ENCODE measurements around the gene JAGN1.
"Not testable (repeated sequence)": the region's sequence is repeated elsewhere in the genome, so short reads cannot be mapped to it uniquely, and the experiment has no call there.

Gene JAGN1

DNA sequence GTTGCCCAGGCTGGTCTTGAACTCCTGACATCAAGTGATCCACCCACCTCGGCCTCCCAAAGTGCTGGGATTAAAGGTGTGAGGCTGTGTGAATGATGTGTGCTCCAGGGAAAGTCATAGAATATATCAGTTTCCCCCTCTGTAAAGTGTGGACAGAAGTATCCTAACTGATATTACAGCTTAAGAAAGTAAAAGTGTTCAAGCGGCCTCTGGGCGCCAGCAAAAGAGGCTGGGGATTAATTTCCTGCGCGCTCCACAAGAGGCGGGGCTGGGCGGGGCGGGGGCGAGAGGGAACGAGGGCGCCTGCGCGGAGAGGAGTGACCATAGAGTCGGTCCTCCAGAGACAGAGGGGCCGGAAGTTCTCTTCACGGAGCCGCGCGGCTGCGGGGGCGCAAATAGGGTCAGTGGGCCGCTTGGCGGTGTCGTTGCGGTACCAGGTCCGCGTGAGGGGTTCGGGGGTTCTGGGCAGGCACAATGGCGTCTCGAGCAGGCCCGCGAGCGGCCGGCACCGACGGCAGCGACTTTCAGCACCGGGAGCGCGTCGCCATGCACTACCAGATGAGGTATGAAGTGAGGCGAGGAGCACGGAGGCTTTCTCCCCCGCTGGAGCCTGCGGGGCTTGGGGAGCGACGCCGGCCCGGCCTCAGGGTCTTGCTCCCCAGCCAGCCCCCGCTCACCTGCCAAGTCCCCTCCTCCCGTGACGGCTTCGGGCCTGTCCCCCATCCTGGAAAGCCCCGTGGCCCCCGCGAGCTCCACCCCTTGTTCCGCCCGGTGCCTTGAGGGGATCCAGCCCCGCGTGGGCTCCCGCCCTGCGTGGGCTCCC, at the start of gene JAGN1:
Gene JAGN1 (plus strand): TSS at position 362 of the 823 bp plus-strand sequence. CDS start 113 bp downstream, at position 475.
- peak; percentile 91 to 93 for DNase-seq

DNA sequence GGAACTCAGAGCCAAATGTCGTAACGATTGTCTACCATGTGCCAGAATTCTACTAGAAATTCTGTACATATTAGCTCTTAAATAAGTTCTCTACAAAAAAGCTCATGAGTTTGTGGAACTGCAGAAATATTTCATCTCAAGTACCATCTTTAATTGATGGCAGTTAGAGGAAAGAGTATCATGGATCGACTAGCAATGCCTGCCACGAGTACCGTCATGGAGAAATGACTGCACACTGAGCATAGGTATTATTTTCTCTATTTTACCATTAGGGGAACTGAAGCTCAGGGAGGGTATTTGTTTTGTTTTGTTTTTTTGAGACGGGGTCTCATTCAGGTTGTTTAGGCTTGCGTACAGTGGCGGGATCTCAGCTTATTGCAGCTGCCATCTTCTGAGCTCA, 49.4 kb upstream of the JAGN1 start:
- no peak for DNase-seq

- peak; percentile 94 to 95 for DNase-seq
These were observed 46.5 kb upstream of the JAGN1 start, which contains the start of gene RPUSD3 for GRCh38 chr3:9843715-9844438. TSS of gene RPUSD3 (minus strand) at chr3:9844008. CDS start at chr3:9843990, 18 bp downstream.

GRCh38 chr3:9846231-9846630, 44.2 kb upstream of the JAGN1 start:
- DNase-seq = no peak

GRCh38 chr3:9846931-9847488, 43.4 kb upstream of the JAGN1 start:
- no peak for DNase-seq

DNA sequence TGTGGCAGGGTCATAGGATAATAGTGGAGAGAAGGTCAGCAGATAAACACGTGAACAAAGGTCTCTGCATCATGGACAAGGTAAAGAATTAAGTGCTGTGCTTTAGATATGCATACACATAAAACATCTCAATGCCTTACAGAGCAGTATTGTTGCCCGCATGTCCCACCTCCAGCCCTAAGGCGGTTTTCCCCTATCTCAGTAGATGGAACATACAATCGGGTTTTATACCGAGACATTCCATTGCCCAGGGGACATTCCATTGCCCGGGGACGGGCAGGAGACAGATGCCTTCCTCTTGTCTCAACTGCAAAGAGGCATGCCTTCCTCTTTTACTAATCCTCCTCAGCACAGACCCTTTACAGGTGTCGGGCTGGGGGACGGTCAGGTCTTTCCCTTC, 42.5 kb upstream of the JAGN1 start:
- DNase-seq = not testable (repeated sequence)

DNA sequence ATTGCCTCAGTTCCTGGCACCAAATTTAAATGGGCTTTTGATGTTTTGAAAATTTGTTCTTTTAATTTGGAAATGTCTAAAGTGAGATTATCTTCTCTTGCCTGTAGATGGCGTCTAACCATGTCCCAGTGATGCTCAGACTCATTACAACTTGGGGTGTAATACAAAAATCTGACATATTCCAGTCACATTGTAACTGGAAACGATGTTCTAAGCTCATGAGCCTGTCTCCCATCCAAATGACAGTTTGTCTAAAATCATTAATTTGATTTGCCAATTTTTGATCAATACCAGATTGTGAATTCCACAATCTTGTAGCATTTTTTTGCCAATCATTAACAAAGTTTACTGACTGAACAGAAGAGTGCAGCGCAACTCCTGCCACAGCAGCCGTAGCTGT, 41.5 kb upstream of the JAGN1 start:
- not testable (repeated sequence) for DNase-seq

DNA sequence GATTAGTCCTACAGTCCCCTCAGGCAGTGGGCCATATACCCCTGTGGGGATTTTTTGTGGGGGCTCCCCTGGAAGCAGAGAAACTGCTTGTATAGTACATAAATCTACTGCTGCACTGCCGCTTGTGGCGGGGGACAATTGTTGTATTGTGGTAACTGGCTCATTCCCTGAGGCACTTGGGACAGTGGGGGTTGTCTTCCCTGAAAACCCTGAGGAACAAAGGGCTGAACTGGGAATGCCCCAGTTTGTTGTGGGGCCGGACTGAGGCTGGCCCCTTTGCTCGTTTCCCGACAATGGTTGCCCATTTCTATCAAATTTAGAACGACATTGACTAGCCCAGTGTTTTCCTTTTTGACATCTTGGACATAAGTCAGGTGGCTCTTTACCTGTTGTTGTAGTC, 39.0 kb upstream of the JAGN1 start:
- not testable (repeated sequence) for DNase-seq

GRCh38 chr3:9851926-9852325, 38.5 kb upstream of the JAGN1 start:
- not testable (repeated sequence) for DNase-seq

DNA sequence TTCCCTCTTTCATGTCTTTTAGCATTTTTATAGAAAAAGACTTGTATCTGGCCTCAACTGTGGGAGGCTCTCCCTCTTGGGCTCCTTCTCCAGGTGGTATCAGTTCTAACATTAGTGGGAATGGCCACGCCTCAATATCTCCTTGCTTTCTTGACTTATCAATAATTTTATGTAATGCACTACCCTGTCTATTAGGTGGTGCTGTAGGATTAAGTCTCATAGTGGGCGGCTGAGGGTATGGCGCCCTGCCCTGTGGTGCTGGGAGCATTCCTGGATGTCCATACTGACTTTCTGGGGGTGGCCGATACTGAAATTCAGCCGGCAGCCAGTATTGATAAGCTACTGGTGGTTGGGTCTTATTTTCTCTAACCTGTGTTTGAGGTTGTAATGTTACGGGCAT, 37.9 kb upstream of the JAGN1 start:
- no peak for DNase-seq

GRCh38 chr3:9854291-9854940, 36.0 kb upstream of the JAGN1 start:
- not testable (repeated sequence) for DNase-seq

- no peak for DNase-seq
These were observed 34.8 kb upstream of the JAGN1 start for GRCh38 chr3:9855594-9855993.

DNA sequence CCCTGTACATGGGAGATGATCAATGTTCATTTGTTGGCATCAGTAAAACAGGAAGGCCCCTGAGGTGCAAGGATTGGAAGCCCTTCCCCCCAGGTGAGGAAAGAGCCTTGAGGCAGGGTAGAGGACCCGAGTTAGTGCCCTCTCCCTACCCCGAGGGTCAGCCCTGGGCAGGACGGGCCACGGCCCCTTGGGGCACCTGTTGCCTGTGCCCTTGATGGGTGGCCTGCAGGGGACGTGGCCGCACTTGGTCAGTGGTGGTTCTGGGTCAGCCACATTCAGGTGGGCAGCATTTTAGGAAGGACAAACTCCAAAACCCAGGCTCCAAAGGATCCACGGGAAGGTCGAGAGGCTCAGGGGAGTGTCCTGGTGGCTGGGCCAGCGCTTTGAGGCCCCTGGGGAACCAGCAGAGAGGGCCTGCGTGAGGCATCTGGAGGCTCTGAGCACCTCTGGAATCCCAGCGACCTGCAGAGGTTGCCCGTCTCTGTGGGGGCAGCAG, 30.8 kb upstream of the JAGN1 start:
- no peak for DNase-seq

GRCh38 chr3:9861201-9861600, 29.2 kb upstream of the JAGN1 start:
- DNase-seq = no peak

- DNase-seq = no peak
These were observed 28.7 kb upstream of the JAGN1 start for GRCh38 chr3:9861626-9862130.

DNA sequence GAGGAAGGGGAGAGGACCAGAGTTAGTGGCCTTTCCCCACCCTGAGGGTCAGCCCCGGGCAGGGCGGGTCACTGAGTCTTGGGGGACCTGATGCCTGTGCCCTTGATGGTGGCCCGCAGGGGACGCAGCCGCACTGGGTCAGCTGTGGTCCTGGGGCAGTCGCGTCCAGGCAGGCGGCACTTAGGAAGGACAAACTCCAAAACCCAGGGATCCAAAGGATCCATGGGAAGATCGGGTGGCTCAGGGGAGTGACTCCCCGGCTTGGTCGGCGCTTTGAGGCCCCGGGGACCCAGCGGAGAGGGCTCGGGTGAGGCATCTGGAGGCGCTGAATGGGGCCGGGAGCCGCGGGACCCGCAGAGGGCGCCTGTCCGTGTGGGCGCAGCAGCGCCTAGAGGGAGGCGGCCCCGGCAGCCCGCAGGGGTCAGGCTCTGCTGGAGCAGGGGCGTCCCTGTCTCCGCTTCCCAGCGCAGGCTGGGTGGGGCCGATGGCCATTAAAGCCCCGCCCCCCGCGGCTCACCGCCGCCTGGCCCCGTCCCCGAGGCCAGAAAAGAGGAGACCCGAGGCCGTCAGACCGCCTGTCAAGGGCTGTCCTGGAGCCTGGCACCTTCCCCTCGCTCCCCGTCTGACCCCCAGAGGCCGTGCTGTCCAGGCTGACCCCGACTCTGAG, 27.9 kb upstream of the JAGN1 start:
- peak in 1 of 2 experiments; percentile 22 for DNase-seq

DNA sequence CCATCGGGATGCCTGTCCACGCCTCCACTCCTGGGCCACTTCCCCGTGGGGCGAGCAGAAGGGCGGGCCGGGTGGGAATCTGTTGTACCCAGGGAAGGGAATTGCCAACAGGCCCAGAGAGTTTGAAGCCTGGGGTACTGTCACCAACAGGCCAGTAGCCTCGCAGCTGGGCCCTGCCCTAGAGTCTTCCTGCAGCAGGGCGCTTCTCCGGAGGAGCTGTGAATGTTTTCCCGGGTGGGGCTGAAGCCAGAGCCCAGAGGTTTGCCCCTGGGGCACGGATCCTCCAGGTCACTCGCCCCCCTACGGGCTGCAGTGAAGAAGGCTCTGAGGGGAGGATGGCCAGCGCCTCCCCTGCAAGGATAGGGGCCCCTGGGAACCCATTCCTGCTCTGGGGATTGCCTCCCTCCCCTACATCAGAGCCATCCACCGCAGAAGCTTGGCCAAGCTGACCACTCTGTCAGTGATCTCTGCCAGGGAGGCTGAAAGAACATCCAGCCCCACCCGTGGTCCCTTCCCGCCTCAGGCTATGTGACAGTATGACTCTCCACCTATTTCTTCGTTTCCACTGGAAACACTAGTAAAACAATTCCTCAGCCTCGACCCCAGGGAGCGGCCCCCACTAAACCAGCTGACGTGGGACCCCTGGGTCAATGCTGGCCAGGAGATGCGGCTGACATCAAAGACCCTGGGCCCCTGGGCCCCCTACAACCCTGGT, 27.2 kb upstream of the JAGN1 start:
- no peak for DNase-seq

GRCh38 chr3:9864200-9864927, 26.0 kb upstream of the JAGN1 start:
- DNase-seq = no peak

DNA sequence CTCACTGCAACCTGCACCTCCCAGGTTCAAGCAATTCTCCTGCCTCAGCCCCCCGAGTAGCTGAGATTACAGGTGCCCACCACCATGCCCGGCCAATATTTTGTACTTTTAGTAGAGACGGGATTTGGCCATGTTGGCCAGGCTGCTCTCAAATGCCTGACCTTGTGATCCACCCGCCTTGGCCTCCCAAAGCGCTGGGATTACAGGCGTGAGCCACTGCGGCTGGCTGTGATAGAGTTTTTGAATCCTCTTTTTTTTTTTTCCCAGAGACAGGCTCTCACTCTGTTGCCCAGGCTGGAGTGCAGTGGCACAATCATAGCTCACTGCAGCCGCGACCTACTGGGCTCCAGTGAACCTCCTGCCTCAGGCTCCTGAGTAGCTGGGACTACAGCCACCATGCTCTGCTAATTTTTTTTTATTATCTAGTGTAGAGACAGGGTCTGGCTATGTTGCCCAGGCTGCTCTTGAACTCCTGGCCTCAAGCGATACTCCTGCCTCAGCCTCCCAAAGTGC, 25.2 kb upstream of the JAGN1 start:
- DNase-seq = not testable (repeated sequence)

DNA sequence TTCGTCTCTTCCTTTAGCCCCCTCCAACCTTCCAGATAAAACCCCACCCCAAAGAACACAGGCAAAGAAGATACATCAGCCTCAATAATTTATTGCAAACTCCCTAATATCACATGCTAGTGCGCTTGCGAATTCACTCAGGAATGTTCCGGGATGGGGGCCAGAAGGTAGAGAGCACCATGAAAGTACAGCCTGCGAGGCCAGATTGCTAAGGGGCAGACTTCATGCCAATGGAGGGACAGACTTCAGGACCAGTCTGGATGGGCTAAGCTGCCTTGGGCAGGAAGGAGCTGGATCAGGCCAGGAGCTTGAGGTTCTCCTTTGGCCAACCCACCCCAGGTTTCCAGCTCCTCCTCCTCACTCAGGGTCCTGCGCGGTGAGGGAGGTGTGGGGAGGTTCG, 23.8 kb upstream of the JAGN1 start:
- no peak for DNase-seq

DNA sequence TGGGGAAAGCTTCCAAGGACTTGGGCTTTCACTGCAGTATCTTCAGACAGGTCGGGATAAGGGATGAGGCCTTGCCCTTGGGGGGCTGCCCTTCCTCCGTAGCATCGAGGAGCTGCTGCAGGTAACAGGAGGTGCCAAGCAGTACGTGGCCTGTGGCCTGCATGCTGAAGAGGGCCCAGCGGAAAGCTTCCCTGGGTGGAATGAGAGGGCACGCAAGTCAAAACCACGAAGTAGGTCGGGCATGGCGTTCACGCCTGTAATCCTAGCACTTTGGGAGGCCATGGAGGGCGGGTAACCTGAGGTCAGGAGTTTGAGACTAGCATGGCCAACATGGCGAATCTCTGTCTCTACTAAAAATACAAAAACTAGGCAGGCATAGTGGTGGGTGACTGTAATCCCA, 23.3 kb upstream of the JAGN1 start:
- no peak for DNase-seq
